Esophagus muscularis mucosa (tissue), 4 donors: ENCODE data around the gene ZFYVE28.

ENCODE experiments used
- CTCF ChIP-seq, 3 experiments: fragments of 200-600 bp in 2 of 3; fragments of 450-650 bp in 1 of 3; sonication (generic) in 2 of 3; IDR thresholded peaks; one replicate each; pipeline ENCODE4 v1.5.1; 2017 to 2019; ENCODE audit warnings: antibody characterized with exemption in 3 of 3, mild to moderate bottlenecking in 2 of 3, moderate library complexity in 1 of 3
- EP300 ChIP-seq: sonication (generic); formaldehyde crosslinking; IDR thresholded peaks from one replicate; pipeline ENCODE4 v1.6.1; 2017; ENCODE audit warnings: antibody characterized with exemption
- POLR2A ChIP-seq: fragments of 450-650 bp; IDR thresholded peaks from one replicate; pipeline ENCODE4 v1.6.1; 2017; ENCODE audit warnings: antibody characterized with exemption, moderate library complexity, mild to moderate bottlenecking, low read depth
- POLR2AphosphoS5 ChIP-seq, 2 donors: sonication (generic); formaldehyde crosslinking; IDR thresholded peaks; one replicate each; pipeline ENCODE4 v1.6.1; 2017; ENCODE audit warnings: antibody characterized with exemption in 2 of 2

GRCh38 chr4:2286904-2287593 lies 131.4 kb downstream of the ZFYVE28 start:
- TF ChIP-seq CTCF (IDR thresholded peaks at IDR 0.05): no peak
- no peak for TF ChIP-seq POLR2AphosphoS5 (IDR thresholded peaks at IDR 0.05)
- no peak for TF ChIP-seq POLR2A
- no peak for TF ChIP-seq EP300
